GM18867 (cell line): ENCODE measurements around the gene COG8.
"Not testable (repeated sequence)": the region's sequence is repeated elsewhere in the genome, so short reads cannot be mapped to it uniquely, and the experiment has no call there.

ENCODE experiments used
- ATAC-seq: cut with Tn5 transposase; IDR thresholded peaks from one replicate; pipeline ENCODE4 v1.9.1; 2021; ENCODE audit warnings: mild to moderate bottlenecking, moderate library complexity; ENCODE audit not compliant: unreplicated experiment

Gene COG8

GRCh38 chr16:69294051-69294450, 45.3 kb downstream of the COG8 start:
- ATAC-seq, result no peak

- no peak for ATAC-seq
Measured at GRCh38 chr16:69293401-69293800, 46.0 kb downstream of the COG8 start.

- not testable (repeated sequence) for ATAC-seq
Measured at GRCh38 chr16:69291657-69292056, 47.7 kb downstream of the COG8 start.

- no peak for ATAC-seq
Measured at GRCh38 chr16:69286941-69287713, 52.2 kb downstream of the COG8 start.

GRCh38 chr16:69285240-69285639, 54.1 kb downstream of the COG8 start:
- no peak for ATAC-seq

GRCh38 chr16:69283851-69284250, 55.5 kb downstream of the COG8 start:
- ATAC-seq, result no peak

GRCh38 chr16:69277413-69277812, 62.0 kb downstream of the COG8 start:
- no peak for ATAC-seq
